ENCODE data around the gene MYH7.

- TF ChIP-seq CTCF (conservative IDR thresholded peaks at IDR 0.05) (no peak), ZFX (IDR thresholded peaks at IDR 0.05) (no peak)
These were observed 27.2 kb downstream of the MYH7 start for GRCh38 chr14:23408307-23408630.

Measured in C4-2B (cell line).